ENCODE data around the gene NTPCR.

The NTPCR gene

GRCh38 chr1:233010146-233010545 is 59.7 kb downstream of the NTPCR start:
- no peak for DNase-seq (ENCODE audit: low spot score)

GRCh38 chr1:233012021-233012420 is 61.6 kb downstream of the NTPCR start:
- no peak for DNase-seq (ENCODE audit: low spot score)

GRCh38 chr1:233015965-233016364 is 65.6 kb downstream of the NTPCR start:
- no peak for DNase-seq (ENCODE audit: low spot score)

- no peak for DNase-seq (ENCODE audit: low spot score)
These were observed 66.4 kb downstream of the NTPCR start for GRCh38 chr1:233016798-233017197.

- no peak for DNase-seq (ENCODE audit: low spot score)
These were observed 68.7 kb downstream of the NTPCR start for GRCh38 chr1:233019083-233019482.

GRCh38 chr1:233019778-233020325 is 69.4 kb downstream of the NTPCR start:
- DNase-seq (ENCODE audit: low spot score): no peak

GRCh38 chr1:233020426-233020825 is 70.0 kb downstream of the NTPCR start:
- no peak for DNase-seq (ENCODE audit: low spot score)

- DNase-seq (ENCODE audit: low spot score): no peak
These were observed 71.8 kb downstream of the NTPCR start for GRCh38 chr1:233022246-233022645.

GRCh38 chr1:233024199-233024598 is 73.8 kb downstream of the NTPCR start:
- no peak for DNase-seq (ENCODE audit: low spot score)

- DNase-seq (ENCODE audit: low spot score): peak; percentile 72
These were observed 74.7 kb downstream of the NTPCR start for GRCh38 chr1:233025157-233025556.

- no peak for DNase-seq (ENCODE audit: low spot score)
These were observed 75.2 kb downstream of the NTPCR start for GRCh38 chr1:233025567-233025966.

- DNase-seq (ENCODE audit: low spot score): no peak
These were observed 76.6 kb downstream of the NTPCR start for GRCh38 chr1:233027046-233027445.

- DNase-seq (ENCODE audit: low spot score): no peak
These were observed 81.1 kb downstream of the NTPCR start for GRCh38 chr1:233031521-233031920.

GRCh38 chr1:233032916-233033315 is 82.5 kb downstream of the NTPCR start:
- DNase-seq (ENCODE audit: low spot score): no peak

- no peak for DNase-seq (ENCODE audit: low spot score)
These were observed 83.0 kb downstream of the NTPCR start for GRCh38 chr1:233033361-233033760.
